Measurements from ENCODE around the gene RPS6KA1. TPM values are rescaled to one million over a fixed set of nuclear protein-coding genes. Genes with fewer than 3 reads are reported as not detected.

RPS6KA1 gene
- total RNA-seq, 2 experiments from 2014 or later: 72.2 to 91.0 TPM

- DNase-seq (ENCODE audit: low spot score): peak; percentile 30
- BruUV-seq (replicated peaks): no TSS peak
- peak overlapping the region; percentile 76 for H3K4me2 ChIP-seq (ENCODE audit: low read length)
- intact Hi-C loops (cut with micrococcal nuclease; ENCODE audit: unreplicated experiment): loop anchor here (1.0 to 2.0 kb wide), 2 partner anchors 30 to 58 kb away; partner anchors contain the start of gene HMGN2
- no peaks in the 10 kb centered on the region for H4K20me1 ChIP-seq (ENCODE audit: insufficient read depth, low read length)
- no peaks in the 10 kb centered on the region for H3K36me3 ChIP-seq (ENCODE audit: insufficient read depth, low read length)
- H3K27ac ChIP-seq (ENCODE audit: low read depth, low read length, poor library complexity, severe bottlenecking): peak overlapping the region; percentile 55
- no peak overlapping the region for H2AFZ ChIP-seq (ENCODE audit: low read length)
- ChIA-PET POLR2A (interaction anchor here (1.1 to 2.0 kb wide), 3 partner anchors 11 to 29 kb away, joined by 3 to 8 read pairs (median 6); no protein-coding TSS in a partner anchor), CTCF (ENCODE audit: unreplicated experiment) (interaction anchor here (0.8 to 0.9 kb wide), 2 partner anchors 8 to 12 kb away, joined by 3 to 4 read pairs; no protein-coding TSS in a partner anchor)
- peak overlapping the region; percentile 93 for H3K4me3 ChIP-seq (ENCODE audit: low read depth, low read length, poor library complexity, severe bottlenecking)
- no peaks in the 10 kb centered on the region for H3K9me2 ChIP-seq (ENCODE audit: insufficient read depth, low read length)
- H3K4me1 ChIP-seq (ENCODE audit: insufficient read depth, low read length, poor library complexity, severe bottlenecking): peaks cover 49% of the 10 kb centered on the region
- peaks cover 6% of the 10 kb centered on the region; the same call in 1 of the 2 replicates for H3K79me2 ChIP-seq (ENCODE audit: insufficient read depth, low read depth, low read length)
- TF ChIP-seq EZH2phosphoT487 (IDR thresholded peaks at IDR 0.05; ENCODE audit: borderline replicate concordance, low read depth, low read length) (no peak), CTCF (conservative IDR thresholded peaks at IDR 0.05; ENCODE audit: low read length) (no peak)
- H3K9me3 ChIP-seq (ENCODE audit: low read length): no peaks in the 10 kb centered on the region
Measured at GRCh38 chr1:26530410-26530894, 891 bp downstream of the RPS6KA1 start.

- Histone ChIP-seq H3K9me2 (ENCODE audit: insufficient read depth, low read length) (no peaks in the 10 kb centered on the region), H2AFZ (ENCODE audit: low read length) (no peak overlapping the region), H3K36me3 (ENCODE audit: insufficient read depth, low read length) (no peaks in the 10 kb centered on the region), H3K79me2 (ENCODE audit: insufficient read depth, low read depth, low read length) (peaks cover 6% of the 10 kb centered on the region; the same call in 1 of the 2 replicates), H3K9me3 (ENCODE audit: low read length) (no peaks in the 10 kb centered on the region), H3K27ac (ENCODE audit: low read depth, low read length, poor library complexity, severe bottlenecking) (peak overlapping the region; percentile 55), H3K4me2 (ENCODE audit: low read length) (peak overlapping the region; percentile 76), H3K4me3 (ENCODE audit: low read depth, low read length, poor library complexity, severe bottlenecking) (peak overlapping the region; percentile 93), H3K4me1 (ENCODE audit: insufficient read depth, low read length, poor library complexity, severe bottlenecking) (peaks cover 54% of the 10 kb centered on the region), H4K20me1 (ENCODE audit: insufficient read depth, low read length) (no peaks in the 10 kb centered on the region)
- ChIA-PET POLR2A (interaction anchor here (0.7 to 1.8 kb wide), 3 partner anchors 8 to 30 kb away, joined by 3 to 6 read pairs (median 3); no protein-coding TSS in a partner anchor), CTCF (ENCODE audit: unreplicated experiment) (interaction anchor here (0.8 to 1.5 kb wide), 3 partner anchors 8 to 11 kb away, joined by 3 to 5 read pairs (median 4); no protein-coding TSS in a partner anchor)
- peak; percentile 49 for DNase-seq (ENCODE audit: low spot score)
- TF ChIP-seq CTCF (conservative IDR thresholded peaks at IDR 0.05; ENCODE audit: low read length): peak; percentile 74
- TF ChIP-seq EZH2phosphoT487 (IDR thresholded peaks at IDR 0.05; ENCODE audit: borderline replicate concordance, low read depth, low read length): no peak
- BruUV-seq (replicated peaks): no TSS peak
- intact Hi-C loops (cut with micrococcal nuclease; ENCODE audit: unreplicated experiment): loop anchor here (1.0 to 2.0 kb wide), 2 partner anchors 31 to 58 kb away; partner anchors contain the start of gene HMGN2
Measured at GRCh38 chr1:26530895-26531598, 1.5 kb downstream of the RPS6KA1 start.
